Lower leg skin (tissue), 3 donors: ENCODE measurements around the gene DIP2B.

Experiments used
- POLR2A ChIP-seq, 2 donors: fragments of 450-650 bp; IDR thresholded peaks; one replicate each; pipeline ENCODE4 v1.6.1; 2016 to 2017; ENCODE audit warnings: antibody characterized with exemption in 2 of 2, mild to moderate bottlenecking in 1 of 2, moderate library complexity in 1 of 2
- TF ChIP-seq, protein P1 (sequence below), 3 donors: fragments of 450-650 bp; IDR thresholded peaks; one replicate each; pipeline ENCODE4 v1.5.1; 2016; ENCODE audit warnings: antibody characterized with exemption in 3 of 3, mild to moderate bottlenecking in 3 of 3, moderate library complexity in 2 of 3

DNA sequence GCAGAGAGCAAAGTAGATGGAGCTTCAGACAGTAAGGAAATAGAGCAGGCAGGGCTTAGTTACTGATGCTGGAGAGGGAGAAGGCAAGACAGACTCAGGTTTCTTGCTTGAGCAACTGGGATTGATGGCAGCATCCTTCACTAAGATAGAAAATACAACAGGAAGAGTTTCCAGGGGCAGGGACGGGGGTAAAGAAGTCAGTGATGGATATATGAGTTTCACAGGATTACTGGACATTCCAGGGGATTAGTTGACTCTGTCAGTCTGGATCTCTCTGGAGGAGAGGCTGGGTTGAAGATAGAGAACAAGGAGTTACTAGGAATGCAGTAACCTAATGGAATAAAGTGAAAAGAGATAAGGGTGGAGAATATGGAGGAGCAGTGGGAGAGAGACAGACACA is 184.7 kb downstream of the DIP2B start:
- no peak for TF ChIP-seq POLR2A (IDR thresholded peaks at IDR 0.05)
- TF ChIP-seq, protein P1, sequence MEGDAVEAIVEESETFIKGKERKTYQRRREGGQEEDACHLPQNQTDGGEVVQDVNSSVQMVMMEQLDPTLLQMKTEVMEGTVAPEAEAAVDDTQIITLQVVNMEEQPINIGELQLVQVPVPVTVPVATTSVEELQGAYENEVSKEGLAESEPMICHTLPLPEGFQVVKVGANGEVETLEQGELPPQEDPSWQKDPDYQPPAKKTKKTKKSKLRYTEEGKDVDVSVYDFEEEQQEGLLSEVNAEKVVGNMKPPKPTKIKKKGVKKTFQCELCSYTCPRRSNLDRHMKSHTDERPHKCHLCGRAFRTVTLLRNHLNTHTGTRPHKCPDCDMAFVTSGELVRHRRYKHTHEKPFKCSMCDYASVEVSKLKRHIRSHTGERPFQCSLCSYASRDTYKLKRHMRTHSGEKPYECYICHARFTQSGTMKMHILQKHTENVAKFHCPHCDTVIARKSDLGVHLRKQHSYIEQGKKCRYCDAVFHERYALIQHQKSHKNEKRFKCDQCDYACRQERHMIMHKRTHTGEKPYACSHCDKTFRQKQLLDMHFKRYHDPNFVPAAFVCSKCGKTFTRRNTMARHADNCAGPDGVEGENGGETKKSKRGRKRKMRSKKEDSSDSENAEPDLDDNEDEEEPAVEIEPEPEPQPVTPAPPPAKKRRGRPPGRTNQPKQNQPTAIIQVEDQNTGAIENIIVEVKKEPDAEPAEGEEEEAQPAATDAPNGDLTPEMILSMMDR (IDR thresholded peaks at IDR 0.05), result no peak
